OCI-LY3 (cell line): ENCODE results near the gene SLC9A7.

ENCODE experiments used
- EZH2phosphoT487 ChIP-seq: fragments of 200-600 bp; shearing (Covaris generic); IDR thresholded peaks from 2 replicates; pipeline ENCODE4 v1.6.1; 2018; ENCODE audit warnings: antibody characterized with exemption, mixed run types, low read depth
- TF ChIP-seq, protein P1 (sequence below): fragments of 200-600, 300-600 bp; sonication (generic); IDR thresholded peaks from 2 replicates; pipeline ENCODE4 v1.5.1; 2014; ENCODE audit warnings: antibody characterized with exemption, low read length, low read depth

DNA sequence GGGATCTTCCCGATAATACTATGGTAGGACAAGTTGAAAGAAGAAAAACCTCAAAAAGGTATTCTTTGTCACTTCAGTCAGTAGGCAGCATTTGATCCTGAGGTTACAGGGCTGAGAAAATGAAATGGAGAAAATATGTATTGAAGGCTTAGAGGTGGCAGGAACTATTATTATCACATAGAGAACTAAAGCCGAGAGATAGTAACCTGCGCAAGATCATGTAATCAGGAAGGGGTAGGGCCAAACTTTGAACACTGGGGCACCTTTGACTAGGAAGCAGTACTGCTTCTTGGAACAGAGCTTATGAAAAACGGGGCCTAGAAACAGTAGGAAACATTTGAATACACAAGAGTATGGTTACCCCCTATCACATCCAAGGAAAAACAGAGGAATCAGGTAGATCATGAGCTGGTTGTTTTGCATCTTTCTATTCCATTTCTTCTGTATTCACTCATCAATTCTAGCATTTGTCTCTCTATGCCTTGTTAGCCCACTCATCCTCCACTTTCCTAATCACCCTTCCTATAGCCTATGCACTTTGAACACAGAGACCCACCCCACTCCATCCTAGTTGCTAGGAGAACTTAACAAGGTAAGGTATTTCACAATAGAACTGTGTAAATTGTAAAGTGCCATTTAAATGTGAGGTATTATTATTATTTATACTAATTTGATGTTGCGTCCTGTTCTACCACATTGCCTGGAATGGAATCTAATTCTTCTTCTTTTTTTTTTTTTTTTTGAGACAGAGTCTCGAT lies 34.6 kb upstream of the SLC9A7 start:
- TF ChIP-seq, protein P1, sequence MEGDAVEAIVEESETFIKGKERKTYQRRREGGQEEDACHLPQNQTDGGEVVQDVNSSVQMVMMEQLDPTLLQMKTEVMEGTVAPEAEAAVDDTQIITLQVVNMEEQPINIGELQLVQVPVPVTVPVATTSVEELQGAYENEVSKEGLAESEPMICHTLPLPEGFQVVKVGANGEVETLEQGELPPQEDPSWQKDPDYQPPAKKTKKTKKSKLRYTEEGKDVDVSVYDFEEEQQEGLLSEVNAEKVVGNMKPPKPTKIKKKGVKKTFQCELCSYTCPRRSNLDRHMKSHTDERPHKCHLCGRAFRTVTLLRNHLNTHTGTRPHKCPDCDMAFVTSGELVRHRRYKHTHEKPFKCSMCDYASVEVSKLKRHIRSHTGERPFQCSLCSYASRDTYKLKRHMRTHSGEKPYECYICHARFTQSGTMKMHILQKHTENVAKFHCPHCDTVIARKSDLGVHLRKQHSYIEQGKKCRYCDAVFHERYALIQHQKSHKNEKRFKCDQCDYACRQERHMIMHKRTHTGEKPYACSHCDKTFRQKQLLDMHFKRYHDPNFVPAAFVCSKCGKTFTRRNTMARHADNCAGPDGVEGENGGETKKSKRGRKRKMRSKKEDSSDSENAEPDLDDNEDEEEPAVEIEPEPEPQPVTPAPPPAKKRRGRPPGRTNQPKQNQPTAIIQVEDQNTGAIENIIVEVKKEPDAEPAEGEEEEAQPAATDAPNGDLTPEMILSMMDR: no peak
- TF ChIP-seq EZH2phosphoT487: no peak
